ENCODE measurements around the gene CDKL2.

The CDKL2 gene

DNA sequence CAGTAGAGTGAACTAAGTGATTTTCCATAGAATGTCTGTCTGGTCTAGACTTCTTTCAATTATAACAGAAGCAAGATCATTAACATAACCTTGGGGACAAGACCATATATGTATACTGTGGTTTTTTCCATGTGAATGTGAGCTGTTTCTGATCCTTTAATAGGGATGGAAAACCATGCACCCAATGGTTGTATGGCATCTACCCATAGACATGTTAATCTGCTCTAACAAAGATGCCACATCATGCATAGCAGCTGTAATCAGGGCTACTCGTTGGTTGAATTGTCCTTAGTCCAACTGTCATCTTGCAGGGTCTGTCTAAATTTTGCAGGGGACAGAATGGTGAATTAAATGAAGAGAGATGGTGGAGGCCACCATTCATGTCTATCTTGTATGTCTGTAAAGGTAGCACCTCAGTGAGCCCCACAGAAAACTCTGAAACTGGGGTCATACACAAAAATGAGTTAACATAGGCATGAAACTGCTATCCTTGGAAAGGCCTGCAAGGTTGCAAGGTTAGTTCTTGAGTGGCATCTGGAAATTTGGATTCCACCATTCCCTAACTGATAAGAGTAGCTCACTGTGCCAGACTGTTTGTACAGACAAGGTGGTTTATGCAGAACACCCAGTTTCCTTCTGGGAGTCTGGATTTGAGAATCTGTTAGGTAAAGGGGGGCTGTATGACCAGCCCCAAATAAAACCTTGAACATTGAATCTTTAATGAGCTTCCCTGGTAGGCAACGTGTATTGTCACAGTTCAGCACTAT is 99.6 kb downstream of the CDKL2 start:
- Histone ChIP-seq H3K9me2 (replicated peaks; ENCODE audit: insufficient read depth, low read length) (no peaks in the 10 kb centered on the region), H3K79me2 (ENCODE audit: insufficient read depth, low read length) (no peaks in the 10 kb centered on the region), H3K9me3 (ENCODE audit: insufficient read depth, low read length) (no peaks in the 10 kb centered on the region), H2AFZ (ENCODE audit: low read depth, low read length, severe bottlenecking) (no peak overlapping the region), H4K20me1 (ENCODE audit: low read depth, low read length) (no peaks in the 10 kb centered on the region), H3K36me3 (ENCODE audit: low read length) (0 out of 2 replicates have a peak, but pooled peaks cover 8% of the 10 kb centered on the region), H3K27ac (ENCODE audit: low read depth, low read length) (no peak overlapping the region), H3K4me2 (ENCODE audit: low read depth, low read length, poor library complexity, severe bottlenecking) (no peak overlapping the region), H3K9ac (ENCODE audit: low read length) (no peak overlapping the region), H3K27me3 (ENCODE audit: low read length) (no peaks in the 10 kb centered on the region), H3K4me3 (ENCODE audit: insufficient read depth, low read length, poor library complexity, severe bottlenecking) (no peak overlapping the region), H3F3A (ENCODE audit: insufficient read depth) (no peaks in the 10 kb centered on the region)
- TF ChIP-seq CTCF (IDR thresholded peaks at IDR 0.05; ENCODE audit: insufficient read depth, low read length, poor library complexity, severe bottlenecking): no peak
- no peak for TF ChIP-seq EZH2phosphoT487 (conservative IDR thresholded peaks at IDR 0.05; ENCODE audit: low read length)
